ENCODE results near the gene LRBA. TPM values are rescaled to one million over a fixed set of nuclear protein-coding genes. Genes with fewer than 3 reads are reported as not detected.

Gene LRBA
- polyA plus RNA-seq, 3 donors: 6.4 to 12.9 (median 10.3) TPM

DNA sequence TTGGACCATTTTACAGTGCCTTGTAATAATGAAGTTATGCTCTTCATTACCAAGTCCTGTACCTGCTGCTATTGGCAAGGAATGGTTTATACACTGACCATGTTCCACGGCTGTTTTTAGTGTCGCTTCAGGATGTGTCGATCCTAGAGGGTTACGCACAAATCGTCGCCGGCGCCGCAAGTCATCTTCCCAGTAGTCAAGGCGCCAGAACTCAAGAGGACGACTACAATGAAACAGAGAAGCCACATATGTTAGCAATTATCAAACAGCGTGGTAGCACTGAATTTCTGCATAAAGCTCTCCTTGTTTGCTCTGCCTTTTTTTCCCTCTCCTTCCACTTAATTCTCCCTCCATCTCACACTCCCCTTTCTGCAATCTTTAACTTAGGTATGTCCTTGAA is 416.2 kb downstream of the LRBA start:
- H3K27ac ChIP-seq (ENCODE audit: low read depth, low read length): no peak overlapping the region
- 94 to 97% (median 96%) methylated on average over 12 of the region's 12 CpGs for WGBS, 3 donors

DNA sequence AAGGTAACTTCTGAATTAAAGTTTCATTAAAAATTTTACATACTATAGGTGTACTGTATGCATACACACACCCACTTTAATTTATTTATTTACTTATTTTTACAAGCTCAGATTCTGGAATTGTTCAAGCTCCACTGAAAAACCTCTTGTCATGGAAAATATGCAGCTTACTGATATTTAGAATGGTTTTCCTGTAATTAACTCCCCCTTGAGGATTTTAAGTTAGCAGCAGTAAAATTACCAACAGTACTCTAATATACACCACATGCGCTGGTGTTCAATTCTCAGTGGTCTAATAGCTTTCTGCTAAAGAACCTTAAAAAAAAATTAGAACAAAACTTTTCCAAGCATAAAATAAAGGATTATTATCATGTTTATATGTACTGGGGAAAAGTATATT is 421.1 kb downstream of the LRBA start:
- H3K27ac ChIP-seq (ENCODE audit: low read depth, low read length): no peak overlapping the region
- WGBS, 3 donors: 69 to 88% (median 88%) methylated on average over 1 of the region's 1 CpG

DNA sequence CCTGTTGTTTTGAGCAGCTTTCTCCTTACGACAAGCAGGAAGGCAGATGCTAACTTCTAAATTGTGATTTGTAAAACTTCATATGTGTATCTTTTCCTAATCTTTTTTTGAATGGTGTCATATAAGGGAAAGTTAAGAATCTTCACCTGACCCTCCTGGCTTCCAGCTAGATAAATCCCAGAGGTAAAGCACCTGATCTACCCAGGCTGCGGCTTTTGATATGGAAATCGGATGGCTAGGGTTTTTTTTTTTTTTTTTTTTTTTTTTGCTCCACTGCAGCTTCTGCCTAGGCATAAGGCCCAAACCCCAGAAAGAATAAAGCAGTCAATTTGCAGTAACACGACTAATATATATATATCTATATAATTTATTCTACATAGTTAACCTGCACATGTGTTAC is 423.2 kb downstream of the LRBA start:
- no peak overlapping the region for H3K27ac ChIP-seq (ENCODE audit: low read depth, low read length)
- WGBS, 3 donors: 89 to 95% (median 93%) methylated on average over 4 of the region's 4 CpGs

DNA sequence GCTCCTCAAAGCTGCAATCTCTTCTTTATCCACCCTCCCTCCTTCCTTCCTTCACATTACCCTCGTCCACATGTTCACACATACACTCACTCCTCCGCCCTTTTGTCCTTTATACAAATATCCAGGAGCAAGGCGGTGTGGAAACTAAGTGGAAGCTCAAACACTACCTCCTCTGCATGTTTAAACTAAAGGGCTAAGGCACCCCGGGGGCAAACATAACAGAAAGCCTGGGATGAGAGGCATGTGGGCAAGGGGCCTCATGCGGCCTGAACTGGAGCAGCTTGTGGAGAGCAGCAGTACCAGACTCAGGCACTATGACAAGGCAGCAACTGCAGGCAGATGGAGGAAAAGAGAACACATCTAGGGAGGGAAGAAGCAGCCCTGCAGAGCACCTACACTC is 423.7 kb downstream of the LRBA start:
- WGBS, 3 donors: 74 to 87% (median 81%) methylated on average over 5 of the region's 5 CpGs
- no peak overlapping the region for H3K27ac ChIP-seq (ENCODE audit: low read depth, low read length)

DNA sequence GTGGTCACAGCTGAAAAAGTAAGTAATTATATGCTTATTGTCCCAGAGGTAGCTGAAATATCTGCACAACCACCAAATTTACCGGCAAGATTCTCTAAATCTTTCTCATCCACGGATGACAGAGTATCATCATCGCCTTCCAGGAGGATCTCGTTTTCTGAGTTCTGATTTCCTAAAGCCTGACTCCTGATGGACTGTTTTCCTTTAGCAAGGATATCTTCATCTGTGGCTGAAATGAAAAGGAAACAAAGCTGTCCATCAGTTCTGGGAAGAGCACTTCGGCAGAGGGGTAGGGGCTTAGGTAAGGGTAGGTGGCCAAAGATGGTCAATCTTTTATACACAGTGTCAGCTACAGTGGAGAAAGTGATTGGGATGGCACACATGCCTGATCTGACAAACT is 424.5 kb downstream of the LRBA start:
- no peak overlapping the region for H3K27ac ChIP-seq (ENCODE audit: low read depth, low read length)
- 86 to 95% (median 90%) methylated on average over 5 of the region's 5 CpGs for WGBS, 3 donors

DNA sequence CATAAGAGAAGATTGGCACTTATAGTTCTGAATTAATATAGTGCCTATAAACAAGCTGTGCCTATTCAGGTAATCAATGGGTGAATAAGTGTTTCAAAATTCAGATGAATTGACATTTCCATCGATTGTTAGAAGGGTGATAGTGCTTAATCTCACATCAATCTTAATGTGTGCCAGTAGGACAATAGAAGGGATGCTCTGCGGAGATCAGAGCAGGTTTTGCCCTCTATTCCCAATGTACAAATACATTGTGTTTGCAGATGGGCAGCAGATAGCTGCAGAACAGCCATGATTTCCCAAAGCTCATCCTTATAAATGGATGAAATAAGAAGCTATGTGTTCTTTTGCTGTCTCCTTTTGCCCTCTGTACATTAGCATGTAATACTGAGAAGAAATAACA is 425.9 kb downstream of the LRBA start:
- 78 to 94% (median 91%) methylated on average over 2 of the region's 2 CpGs for whole genome bisulfite sequencing, 3 donors

DNA sequence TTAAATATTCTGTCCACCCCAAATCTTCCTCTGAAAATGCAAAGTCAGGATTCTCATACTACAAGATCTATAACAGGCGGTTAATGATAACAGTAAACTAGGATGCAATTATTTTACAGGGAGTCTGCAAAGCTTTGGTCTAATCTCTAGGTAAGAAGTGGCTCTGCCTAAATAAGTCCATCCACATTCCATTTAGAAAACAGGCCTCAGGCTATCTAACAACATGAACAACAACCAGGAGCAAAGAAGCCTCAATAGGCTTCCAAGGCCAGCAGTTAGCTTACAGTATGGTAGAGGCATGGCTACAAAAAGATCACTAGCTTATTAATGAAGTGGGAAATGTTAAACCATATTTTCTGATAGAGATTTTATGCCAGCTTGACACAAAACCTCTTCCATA is 426.8 kb downstream of the LRBA start:
- H3K27ac ChIP-seq (ENCODE audit: low read depth, low read length): no peak overlapping the region
- 94 to 100% (median 96%) methylated on average over 1 of the region's 1 CpG for WGBS, 3 donors

More for the DNA sequence above, 425.9 kb downstream of the LRBA start:
- no peak overlapping the region for H3K27ac ChIP-seq (ENCODE audit: low read depth, low read length)

DNA sequence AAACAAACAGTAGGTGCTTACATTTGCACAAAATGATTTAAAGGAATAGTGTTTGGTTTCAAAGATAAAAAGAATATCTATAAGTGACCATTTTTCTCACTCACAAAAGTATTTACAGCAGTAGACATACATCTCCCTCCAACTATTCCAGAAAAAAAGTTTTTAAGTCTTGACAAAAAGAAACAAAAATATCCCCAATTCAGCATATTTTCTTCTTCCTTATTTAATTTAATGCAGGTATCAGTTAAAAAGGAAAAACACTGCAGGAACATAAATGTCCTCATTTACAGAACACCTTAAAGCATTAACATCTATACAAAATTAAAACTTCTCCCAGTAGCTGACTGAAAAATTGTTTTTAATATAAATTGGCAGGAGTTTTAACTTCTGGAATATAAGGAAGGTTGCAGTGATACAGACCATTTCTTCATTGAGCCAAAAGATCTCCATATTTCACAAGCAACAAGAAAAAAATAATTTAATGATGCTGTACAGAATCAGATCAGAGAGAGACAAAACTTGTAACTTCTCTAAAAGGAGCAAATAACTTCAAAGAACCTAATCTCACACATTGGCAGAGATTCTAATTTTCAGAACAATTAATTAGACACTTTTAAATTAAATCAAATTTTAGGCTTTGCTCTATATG is 428.8 kb downstream of the LRBA start:
- H3K27ac ChIP-seq (ENCODE audit: low read depth, low read length): no peak overlapping the region

DNA sequence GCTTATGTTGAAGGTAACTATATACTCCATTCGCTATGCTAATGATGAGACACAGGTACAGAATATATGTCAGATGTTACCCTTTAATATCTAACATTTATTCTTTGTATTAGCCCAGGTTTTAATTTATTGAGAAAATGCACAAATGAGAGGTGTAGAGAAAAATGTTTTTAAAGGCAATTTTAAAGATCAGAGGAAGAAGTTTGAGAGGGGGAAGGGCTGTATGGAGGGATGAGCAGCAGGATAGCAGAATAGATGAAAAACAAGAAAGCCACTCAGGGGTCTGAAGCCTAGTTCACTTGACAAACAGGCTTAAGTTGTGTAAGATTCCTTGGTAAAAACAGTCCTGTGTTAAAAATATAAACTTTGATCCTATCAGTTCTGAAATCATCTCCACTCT is 429.5 kb downstream of the LRBA start:
- no peak overlapping the region for H3K27ac ChIP-seq (ENCODE audit: low read depth, low read length)
- 88 to 98% (median 97%) methylated on average over 1 of the region's 1 CpG for WGBS, 3 donors

DNA sequence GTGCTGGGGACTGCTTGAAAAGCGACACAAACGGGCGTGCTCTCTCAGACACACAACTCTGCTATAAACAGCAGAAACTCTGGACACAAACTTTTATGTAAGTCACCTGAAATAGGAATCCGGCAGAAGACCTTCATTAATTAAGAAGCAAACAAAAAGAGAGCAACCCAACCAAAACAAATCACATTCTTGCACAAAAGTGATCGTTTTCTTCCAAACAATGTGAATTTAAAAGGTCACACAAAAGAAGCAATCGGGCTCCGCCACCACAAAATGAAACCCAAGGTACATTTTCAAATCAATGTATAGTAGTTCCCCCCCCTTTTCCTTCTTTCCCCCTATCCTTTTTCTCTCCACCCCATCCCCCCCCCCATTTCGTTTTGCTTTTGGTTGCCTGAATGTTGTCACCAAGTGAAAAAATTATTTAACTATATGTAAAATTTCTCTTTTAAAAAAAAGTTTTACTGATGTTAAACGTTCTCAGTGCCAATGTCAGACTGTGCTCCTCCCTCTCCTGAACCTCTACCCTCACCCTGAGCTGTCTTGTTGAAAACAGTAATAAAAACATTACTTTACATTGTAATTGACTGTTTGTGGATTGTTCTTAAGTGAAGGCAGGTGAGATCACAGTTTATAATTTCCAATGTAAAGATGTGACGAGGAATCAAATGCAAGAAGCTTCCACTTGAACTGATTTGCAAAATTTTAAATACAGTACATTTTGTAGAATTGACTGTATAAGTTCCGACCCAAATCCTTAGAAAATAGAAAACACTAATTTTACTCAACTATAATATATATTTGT is 430.8 kb downstream of the LRBA start:
- 85 to 90% (median 89%) methylated on average over 11 of the region's 11 CpGs for WGBS, 3 donors
- no peak overlapping the region for H3K27ac ChIP-seq (ENCODE audit: low read depth, low read length)

DNA sequence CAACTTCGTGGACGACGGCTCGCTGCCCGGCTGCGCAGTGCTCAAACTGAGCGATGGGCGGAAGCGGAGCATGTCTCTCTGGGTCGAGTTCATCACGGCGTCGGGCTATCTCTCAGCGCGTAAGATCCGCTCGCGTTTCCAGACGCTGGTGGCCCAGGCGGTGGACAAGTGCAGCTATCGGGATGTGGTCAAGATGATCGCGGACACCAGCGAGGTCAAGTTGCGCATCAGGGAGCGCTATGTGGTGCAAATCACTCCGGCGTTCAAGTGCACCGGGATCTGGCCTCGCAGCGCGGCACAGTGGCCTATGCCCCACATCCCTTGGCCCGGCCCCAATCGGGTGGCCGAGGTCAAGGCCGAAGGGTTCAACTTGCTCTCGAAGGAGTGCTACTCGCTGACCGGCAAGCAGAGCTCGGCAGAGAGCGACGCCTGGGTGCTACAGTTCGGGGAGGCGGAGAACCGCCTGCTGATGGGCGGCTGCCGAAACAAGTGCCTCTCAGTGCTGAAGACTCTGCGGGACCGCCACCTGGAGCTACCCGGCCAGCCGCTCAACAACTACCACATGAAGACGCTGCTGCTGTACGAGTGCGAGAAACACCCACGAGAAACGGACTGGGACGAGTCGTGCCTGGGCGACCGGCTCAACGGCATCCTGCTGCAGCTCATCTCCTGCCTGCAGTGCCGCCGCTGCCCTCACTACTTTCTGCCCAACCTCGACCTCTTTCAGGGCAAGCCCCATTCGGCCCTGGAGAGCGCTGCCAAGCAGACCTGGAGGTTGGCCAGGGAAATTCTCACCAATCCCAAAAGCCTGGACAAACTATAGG is 431.6 kb downstream of the LRBA start:
- H3K27ac ChIP-seq (ENCODE audit: low read depth, low read length): no peak overlapping the region
- 50 to 76% (median 63%) methylated on average over 66 of the region's 66 CpGs for WGBS, 3 donors

DNA sequence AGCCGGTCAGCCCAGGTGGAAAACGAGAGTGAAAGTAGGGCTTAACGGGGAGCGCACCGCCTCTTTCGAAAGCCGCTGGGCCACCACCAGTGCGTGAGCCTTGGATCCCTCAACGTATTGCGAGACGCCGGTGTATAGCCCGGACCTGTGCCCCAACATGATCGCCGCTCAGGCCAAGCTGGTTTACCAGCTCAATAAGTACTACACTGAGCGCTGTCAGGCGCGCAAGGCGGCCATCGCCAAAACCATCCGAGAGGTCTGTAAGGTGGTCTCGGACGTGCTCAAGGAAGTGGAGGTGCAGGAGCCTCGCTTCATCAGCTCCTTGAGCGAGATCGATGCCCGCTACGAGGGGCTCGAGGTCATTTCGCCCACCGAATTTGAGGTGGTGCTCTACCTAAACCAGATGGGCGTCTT is 432.2 kb downstream of the LRBA start:
- H3K27ac ChIP-seq (ENCODE audit: low read depth, low read length): no peak overlapping the region
- WGBS, 3 donors: 65 to 74% (median 68%) methylated on average over 32 of the region's 32 CpGs

DNA sequence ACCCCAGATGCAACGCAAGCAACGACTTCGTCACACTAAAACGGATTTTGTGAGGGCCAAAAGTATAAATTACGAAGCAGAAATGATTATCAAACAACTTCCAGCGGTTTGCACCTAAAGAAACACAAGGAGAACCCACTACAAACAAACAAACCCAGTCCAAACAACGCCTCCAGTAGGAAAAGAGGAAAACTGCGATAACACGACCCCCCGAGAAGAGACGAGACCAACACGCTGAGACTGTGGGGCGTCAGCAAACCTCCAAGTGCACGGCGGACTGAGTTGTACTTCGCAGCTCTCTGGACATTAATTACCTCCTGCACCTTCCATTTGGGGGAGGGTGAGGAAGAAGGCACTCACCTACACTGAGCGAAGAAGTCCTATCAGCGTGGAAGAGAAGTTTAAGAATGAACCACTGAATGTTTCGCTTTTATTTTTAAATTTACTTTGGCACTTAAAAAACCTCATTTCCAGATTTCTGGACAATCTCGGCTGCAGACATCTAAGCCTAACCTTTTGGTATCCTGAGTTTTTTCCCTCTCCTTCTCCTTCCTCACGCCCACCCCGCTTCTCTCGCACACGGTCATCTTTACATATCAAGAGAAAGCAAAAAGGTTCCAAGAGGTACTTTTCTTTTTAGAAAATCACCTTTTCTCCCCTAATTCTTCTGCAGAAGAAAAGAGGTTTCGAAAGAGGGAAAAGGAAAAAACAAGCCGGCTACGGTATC is 432.8 kb downstream of the LRBA start, which contains the start of gene MAB21L2:
Gene MAB21L2, plus strand, starts transcription at position 6 of the 727 bp plus-strand sequence. CDS start 879 bp downstream, outside the sequence.
- WGBS, 3 donors: 74 to 85% (median 84%) methylated on average over 27 of the region's 27 CpGs
- H3K27ac ChIP-seq (ENCODE audit: low read depth, low read length): no peak within 1 kb of the TSS

DNA sequence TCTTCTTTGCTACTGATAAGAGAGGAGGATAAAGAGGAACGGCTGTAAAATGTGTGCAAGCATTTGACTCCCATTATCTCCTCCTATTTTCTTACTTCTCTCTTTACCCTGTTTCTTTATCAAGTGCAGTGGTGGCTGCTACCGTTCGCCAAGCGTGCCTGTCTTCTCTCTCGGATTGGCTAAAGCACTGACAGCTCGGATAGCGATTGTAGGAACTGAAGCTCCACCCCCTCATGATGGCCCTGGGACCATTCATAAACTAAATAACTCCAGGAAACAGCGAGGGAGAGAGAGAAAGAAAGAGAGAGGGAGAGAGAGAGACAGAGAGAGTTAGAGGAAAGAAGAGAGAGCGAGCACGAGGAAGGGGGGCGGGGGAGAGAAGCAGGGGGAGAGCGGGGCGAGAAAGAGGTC is 433.4 kb downstream of the LRBA start:
- H3K27ac ChIP-seq (ENCODE audit: low read depth, low read length): no peak overlapping the region
- WGBS, 3 donors: 82 to 90% (median 88%) methylated on average over 13 of the region's 13 CpGs

DNA sequence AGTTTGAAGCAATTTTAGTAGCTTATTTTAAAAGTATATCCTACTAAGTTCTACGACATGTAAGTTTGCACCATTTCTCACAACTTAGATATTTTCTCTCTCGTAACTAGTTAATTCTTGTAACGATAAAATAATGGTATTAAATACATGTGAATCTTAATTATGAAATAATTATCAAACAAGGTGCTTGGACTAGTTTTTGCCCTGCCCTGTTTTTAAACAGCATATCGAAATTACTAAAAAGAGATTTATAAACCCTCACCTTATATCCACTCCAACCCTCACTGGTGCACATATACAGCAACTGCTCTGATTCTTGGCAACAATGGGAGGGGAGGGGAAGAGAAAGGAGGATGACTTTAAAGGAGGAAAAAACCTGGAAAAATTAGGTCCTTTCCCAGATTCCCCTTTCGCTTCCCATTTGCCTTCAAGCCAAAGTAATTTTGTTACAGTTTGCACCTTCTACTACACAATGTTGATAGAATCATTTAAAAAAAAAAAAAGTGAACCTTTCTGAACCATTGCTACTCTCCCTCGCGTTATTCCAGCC is 434.0 kb downstream of the LRBA start:
- WGBS, 3 donors: 92 to 97% (median 94%) methylated on average over 7 of the region's 7 CpGs
- no peak overlapping the region for H3K27ac ChIP-seq (ENCODE audit: low read depth, low read length)

DNA sequence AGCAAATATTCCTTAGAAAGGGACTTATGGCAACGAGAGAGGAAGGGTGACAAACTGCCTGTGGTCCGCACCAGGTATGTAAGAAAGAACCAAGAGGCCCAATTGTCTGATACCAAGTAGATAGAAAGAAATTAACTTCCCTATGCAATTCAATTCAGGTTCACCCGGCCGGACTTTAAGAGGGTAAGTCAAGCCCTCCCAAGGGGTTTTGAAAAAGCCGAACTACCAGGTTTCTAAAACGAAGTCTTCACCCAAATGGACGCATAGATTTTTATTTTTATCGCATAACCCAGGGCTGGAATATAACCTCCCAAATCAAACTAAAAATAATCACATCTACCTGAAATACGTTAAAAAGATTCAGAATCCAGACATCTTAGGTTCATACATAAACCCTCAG is 434.8 kb downstream of the LRBA start:
- H3K27ac ChIP-seq (ENCODE audit: low read depth, low read length): no peak overlapping the region
- 86 to 95% (median 93%) methylated on average over 9 of the region's 9 CpGs for WGBS, 3 donors

DNA sequence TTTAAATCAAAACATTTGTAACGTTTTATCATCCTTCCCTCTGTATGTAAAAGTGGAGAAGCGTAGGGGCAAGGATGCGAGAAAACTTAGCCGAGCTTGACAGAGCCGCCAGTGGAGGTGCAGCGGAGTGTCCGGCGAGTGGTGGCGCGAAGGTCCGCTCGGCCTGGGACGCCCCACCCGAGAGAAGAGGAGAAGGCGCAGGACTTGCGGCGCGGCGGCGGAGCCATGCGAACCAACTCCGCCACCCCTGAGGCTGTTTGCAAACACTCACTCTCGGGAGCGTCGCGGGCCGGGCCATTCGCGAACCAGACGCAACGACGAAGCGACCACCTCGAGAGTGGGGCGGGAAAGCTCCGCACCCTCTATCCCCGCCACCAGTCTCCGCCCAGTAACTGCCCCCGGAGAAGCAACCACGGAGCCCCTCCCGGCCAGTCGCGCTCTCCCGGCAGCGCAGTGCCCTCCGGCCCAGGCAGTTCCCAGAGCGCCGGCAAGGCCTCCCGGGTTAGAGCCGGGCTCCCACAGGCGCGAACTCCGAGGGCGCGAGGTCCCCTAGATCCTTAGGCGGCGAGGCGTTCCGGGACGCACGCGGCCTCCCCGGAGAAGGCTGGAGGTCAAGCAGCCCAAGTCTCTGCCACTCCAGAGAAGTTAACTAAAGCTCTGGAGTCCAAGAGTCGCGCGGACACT is 435.4 kb downstream of the LRBA start:
- 47 to 72% (median 67%) methylated on average over 65 to 66 of the region's 66 CpGs for WGBS, 3 donors

More for the DNA sequence above, 435.4 kb downstream of the LRBA start:
- no peak overlapping the region for H3K27ac ChIP-seq (ENCODE audit: low read depth, low read length)
